SKM-1 treated with dmso at 0.1 percent for 144 hours (cell line): Measurements from ENCODE around the gene IRF3.

Source experiments
- DNase-seq: peaks from one replicate; lab custom pipeline; 2025; ENCODE audit not compliant: unreplicated experiment; lab: John Stamatoyannopoulos, UW

The IRF3 gene, protein sequence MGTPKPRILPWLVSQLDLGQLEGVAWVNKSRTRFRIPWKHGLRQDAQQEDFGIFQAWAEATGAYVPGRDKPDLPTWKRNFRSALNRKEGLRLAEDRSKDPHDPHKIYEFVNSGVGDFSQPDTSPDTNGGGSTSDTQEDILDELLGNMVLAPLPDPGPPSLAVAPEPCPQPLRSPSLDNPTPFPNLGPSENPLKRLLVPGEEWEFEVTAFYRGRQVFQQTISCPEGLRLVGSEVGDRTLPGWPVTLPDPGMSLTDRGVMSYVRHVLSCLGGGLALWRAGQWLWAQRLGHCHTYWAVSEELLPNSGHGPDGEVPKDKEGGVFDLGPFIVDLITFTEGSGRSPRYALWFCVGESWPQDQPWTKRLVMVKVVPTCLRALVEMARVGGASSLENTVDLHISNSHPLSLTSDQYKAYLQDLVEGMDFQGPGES

DNA sequence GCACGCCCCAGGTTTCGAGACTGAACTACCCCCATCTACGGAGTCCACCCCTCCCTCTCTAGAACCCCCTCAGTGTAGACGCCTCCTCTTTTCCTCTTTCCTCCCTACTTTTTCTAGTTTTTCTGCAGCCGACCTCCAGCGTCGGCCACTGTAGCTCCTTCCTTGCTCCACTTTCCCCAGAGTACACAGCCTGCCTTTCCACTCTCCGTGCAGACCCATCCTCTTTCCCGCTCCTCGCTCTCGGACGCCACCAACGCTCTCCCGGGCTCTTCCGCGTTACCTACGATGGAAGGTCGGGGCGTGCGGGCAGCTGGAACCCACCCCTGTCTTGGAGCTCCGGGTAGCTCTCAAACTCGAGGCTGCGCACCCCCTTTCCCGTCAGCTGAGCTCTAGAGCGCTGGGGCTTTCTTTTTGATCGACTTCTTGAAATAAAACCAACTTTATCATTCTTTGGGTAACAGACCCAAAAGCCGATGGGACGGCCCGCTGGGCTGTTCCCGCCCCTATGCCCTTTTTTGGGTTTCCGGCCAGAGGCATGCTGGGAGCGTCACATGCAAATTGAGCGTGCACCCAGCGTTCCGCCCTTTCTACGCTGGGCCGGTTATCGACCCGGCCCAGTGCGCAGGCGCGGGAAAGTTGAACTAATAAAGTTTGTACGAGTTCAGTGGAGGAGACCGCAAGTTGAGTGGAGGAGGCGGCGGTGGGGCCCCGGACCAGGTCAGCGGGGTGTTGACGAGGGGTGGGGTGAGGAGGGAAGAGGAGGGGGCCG is at the start of gene IRF3, which contains the start of gene BCL2L12:
TSS of gene IRF3 (minus strand) at position 507 of the 769 bp plus-strand sequence. CDS start 1,019 bp downstream, outside the sequence.
TSS of gene BCL2L12 (plus strand) at position 583 of the 769 bp plus-strand sequence. CDS start 760 bp downstream, outside the sequence.
- peak; percentile 67 for DNase-seq

DNA sequence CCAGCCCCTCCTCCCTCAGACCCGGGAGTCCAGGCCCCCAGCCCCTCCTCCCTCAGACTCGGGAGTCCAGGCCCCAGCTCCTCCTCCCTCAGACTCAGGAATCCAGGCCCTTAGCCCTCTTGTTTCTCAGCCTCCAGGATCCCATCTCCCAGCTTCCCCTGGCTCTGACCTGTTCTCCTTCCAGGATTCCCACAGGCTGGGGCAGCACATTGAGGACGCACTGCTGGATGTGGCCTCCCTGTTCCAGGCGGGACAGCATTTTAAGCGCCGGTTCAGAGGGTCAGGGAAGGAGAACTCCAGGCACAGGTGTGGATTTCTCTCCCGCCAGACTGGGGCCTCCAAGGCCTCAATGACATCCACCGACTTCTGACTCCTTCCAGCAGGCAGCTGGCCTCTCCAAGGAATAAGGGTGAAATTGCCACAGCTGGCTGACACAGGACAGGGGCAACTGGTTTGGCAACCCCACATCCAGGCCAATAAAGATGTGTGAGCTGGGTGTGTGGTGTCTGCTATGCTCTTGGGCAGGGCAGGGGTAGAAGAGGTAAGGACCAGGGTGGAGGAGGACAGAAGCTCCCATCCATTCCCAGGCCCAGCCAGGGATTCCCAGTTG is 47.7 kb upstream of the IRF3 start:
- no peak for DNase-seq

DNA sequence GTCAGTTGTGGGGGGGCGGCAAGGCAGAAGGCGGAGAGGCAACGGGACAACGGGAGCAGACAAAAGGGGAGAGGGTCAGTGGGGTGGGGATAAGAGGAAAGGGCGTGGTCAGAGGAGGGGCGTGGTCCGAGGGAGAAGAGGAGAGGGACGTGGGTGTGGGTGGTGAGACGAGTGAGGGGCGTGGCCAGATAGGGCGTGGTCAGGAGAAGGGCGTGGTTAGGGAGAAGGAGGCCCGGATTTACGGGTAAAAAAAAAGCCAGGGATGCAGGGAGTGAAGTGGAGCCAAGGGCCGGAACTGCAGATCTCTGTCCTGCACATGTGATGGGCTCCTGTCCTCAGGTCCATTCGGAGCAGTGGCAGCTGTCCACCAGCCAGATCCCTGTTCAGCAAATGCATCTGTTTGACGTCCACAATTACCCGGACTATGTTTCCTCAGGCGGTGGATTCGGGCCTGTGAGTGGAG is 46.8 kb upstream of the IRF3 start:
- DNase-seq, result no peak

- DNase-seq, result no peak
Observed at GRCh38 chr19:49710372-49710951, 44.8 kb upstream of the IRF3 start.

GRCh38 chr19:49705919-49706318 is 40.3 kb upstream of the IRF3 start:
- no peak for DNase-seq

DNA sequence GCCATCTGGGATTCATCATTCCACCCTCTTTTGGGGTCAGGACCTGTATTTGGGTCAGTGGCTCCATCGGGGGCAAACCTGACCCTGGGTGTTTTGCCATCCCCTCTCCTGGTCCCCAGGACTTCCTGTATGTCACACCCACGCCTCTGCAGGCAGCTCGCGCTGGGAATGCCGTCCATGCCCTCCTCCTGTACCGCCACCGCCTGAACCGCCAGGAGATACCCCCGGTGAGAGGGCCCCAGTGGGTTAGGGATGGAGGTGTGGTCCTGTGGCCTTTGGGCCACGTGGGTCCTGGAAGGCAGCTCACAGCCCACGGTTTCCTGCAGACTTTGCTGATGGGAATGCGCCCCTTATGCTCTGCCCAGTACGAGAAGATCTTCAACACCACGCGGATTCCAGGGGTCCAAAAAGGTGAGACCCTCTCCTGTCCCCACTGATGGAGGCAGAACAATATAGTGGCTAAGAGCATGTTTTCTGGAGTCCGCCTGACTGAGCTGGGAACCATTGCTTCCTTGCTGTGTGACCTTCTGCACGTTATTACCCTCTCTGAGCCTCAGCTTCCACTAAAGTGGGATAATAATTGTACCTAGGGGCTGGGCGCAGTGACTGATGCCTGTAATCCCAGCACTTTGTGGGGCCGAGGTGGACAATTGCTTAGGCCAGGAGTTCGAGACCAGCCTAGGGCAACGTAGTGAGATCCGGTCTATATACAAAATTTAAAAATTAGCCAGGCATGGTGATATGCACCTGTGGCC is 39.4 kb upstream of the IRF3 start:
- no peak for DNase-seq

DNA sequence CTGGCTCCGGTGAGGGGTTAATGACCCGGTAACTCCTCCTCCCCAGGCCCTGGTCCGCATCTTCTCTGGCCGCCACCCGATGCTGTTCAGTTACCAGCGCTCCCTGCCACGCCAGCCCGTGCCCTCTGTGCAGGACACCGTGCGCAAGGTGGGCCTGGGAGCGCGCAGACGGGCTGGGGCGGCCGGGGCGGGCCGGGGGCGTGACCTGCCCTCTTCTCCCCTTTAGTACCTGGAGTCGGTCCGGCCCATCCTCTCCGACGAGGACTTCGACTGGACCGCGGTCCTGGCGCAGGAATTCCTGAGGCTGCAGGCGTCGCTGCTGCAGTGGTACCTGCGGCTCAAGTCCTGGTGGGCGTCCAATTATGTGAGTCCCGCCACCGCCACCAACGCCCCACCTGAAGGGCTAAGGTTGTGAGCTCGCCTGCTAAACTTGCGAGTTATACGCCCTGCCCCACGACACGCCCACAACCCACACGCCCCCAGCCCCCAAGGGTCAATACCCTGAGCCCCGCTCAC is 35.7 kb upstream of the IRF3 start:
- no peak for DNase-seq

GRCh38 chr19:49700563-49700962 is 34.9 kb upstream of the IRF3 start:
- DNase-seq, result no peak

DNA sequence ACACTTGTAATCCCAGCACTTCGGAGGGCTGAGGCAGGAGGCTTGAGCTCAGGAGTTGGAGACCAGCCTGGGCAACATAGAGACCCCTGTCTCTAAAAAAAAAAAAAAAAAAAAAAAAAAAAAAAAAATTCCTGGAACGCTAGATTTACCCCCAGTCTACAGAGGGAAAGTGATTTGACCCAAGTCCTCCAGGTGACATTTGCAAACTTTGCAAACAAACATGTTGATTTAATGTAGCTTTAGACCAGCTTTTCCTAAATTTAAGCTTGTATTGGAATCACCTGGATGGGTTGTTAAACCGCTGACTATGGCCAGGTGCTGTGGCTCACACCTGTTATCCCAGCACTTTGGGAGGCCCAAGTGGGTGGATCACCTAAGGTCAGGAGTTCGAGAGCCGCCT is 33.7 kb upstream of the IRF3 start:
- DNase-seq, result no peak

GRCh38 chr19:49696865-49697264 is 31.2 kb upstream of the IRF3 start:
- DNase-seq, result no peak

- DNase-seq, result no peak
Observed at GRCh38 chr19:49696115-49696514, 30.5 kb upstream of the IRF3 start.

DNA sequence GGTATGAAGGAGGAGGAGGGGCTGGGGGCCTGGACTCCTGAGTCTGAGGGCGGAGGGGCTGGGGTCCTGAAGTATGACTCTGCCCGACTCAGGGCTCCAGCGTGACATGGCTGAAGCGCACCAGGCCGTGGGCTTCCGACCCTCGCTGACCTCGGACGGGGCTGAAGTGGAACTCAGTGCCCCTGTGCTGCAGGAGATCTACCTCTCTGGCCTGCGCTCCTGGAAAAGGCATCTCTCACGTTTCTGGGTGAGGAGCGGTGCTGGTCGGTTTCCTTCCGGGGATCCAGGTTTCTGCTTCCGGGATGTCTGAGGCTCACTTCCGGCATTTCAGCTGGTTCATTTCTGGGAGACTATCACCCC is 26.5 kb upstream of the IRF3 start:
- no peak for DNase-seq

DNA sequence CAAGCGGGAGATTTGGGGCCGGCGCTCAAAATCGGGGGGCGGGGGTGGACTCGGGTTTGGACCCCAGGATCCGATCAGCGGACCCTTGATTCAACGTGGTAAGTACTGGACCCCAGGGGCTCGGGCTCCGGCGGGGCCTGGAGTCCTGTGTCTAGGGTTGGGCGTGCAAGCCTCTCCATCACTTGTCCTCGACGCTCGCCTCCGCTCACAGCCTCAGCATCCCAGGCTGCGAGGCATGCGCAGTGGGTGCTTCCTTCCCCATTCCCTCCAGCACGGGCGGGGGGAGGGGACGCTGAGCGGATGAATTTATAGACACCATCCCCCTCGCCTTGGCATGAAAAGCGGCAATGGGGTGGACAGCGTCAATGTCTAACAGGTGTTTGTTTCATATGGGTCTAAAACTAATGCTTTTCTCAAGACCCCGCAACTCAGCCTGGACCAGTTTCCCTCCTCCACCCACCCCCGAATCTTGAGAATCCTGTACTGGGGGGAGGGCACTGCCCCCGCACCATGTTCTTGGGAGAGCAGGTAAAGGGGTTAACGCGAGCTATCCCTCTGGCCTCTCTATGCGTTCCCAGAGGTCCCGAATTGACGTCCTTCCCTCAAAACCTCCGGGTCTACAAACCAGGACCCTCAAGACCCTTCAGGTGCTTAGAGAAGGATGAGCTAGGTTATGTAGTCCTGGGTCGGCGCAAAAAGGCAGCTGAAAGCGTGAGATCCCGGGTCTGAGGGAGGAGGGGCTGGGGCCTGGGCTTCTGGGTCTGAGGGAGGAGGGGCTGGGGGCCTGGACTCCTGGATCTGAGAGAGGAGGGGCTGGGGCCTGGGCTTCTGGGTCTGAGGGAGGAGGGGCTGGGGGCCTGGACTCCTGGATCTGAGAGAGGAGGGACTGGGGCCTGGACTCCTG is 25.8 kb upstream of the IRF3 start:
- DNase-seq, result no peak

DNA sequence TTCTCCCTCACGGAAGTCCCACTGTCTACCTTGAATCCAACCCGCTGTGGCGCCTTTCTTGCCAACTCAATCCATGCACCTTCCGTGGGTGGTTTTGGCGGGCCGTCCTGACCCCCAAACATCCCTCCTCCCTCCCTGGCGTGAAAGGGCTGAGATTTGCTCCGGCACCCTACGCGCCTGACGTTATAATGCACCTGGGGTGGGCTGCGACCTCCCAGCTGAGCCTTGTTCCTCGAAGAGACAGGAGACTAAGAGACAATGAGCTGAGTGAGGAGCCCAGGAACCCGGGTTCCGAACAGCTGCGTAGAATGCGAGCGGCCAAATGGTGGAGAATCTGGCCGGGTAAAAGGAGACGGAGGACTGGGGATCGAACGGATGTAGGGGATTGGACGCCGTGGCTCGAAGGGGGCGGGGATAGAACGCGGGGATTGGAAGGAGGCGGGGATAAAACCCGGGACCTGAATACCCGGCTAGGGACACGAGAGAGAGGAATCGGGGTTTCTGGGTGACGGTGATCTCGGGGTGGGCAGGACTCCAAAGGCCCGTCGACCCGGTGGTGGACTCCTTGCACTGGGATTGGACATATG is 25.1 kb upstream of the IRF3 start, which contains the start of gene CPT1C:
TSS of gene CPT1C (plus strand) at position 461 of the 587 bp plus-strand sequence. CDS start 1,137 bp downstream, outside the sequence.
- no peak for DNase-seq

DNA sequence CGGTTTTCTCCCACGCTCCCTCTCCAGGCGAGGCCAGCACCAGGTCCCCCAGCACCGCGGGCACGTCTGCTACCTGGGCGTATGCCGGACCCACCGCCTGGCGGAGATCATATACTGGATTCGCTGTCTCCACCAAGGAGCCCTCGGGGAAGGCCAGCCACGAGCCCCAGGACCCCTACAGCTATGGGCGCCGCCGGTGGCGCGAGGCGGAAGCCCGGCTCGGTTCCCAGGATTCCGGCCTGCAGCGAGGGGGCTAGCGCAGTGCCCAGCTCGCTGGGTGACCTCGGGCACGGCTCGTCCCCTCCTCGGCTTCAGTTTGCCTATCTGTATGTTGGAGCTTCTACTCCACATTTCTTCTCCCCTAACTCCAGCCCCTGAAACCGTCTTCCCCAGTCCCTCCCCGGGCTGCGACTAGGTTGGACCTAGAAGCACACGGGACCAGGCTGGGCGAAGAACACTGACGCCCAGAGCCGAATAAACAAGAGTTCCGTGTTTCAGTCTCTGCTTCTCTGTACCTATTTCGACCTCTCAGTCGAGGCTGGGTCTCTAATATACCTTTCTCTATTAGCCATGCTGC is 24.5 kb upstream of the IRF3 start:
- DNase-seq, result no peak

DNA sequence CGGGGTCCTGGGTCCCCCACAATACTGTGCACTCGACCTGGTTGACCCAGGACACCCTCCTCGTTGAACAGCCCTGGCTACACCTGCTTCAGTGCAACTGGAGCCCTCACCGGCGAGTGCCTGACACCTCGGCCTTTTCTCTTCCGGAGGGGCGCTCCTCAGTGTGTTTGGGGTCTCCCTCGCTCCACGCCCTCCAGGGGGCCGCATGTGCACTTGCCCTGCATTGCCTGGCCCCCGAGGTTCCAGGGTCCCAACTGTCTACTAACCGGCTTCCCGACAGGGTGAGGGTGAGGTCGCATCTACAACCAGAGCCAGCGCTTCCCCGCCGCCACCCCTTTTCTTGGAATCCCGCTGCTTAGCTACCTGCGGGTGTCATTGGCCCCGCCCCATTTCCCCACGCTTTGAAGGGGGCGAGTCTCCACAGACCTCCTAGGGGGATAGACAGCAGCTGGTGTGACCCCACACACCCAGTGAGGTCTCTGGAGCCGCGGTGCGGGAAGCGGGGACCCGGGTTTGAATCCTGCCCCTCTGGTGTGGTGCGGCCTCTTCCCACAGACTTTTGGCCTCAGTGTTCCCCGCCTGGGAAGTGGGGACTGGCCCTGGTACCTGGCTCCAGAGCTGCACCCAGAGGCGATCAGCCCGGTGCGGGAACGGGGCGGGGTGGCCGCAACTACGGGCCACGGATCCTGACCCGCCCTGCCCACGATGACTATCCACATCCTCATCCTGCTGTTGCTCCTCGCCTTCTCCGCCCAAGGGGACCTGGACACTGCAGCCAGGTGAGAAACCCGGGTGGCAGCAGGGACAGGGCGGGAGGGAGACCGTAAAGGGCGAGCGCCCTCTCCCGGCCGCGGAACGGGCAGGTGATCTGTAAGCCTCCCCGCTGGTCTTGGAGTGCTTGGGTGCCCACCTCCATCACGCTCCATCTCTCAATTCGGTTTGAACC is 23.7 kb upstream of the IRF3 start, which contains the start of gene ADM5:
TSS of gene ADM5 (plus strand) at position 462 of the 946 bp plus-strand sequence. CDS start at position 706, 244 bp downstream.
- DNase-seq, result no peak

GRCh38 chr19:49688531-49689132 is 23.0 kb upstream of the IRF3 start:
- DNase-seq, result no peak
